Stimulated activated CD8-positive, alpha-beta memory T cell treated with anti-CD3 and anti-CD28 coated beads, Interleukin-7, amount 100 ng/mL, for 24 hours (primary cell): ENCODE results near the gene FUT6.

Experiments
- DNase-seq: peaks from one replicate; pipeline ENCODE4 v3.0.0-alpha.2; 2020; ENCODE audit warnings: low read depth

The FUT6 gene

GRCh38 chr19:5804516-5805461, 34.7 kb downstream of the FUT6 start, which contains the start of gene NRTN:
Gene NRTN (plus strand): TSS chr19:5805067. CDS start chr19:5824166, 19,099 bp downstream.
- DNase-seq: no peak

GRCh38 chr19:5803752-5804515, 35.6 kb downstream of the FUT6 start:
- peak; percentile 84 for DNase-seq

GRCh38 chr19:5803441-5803751, 36.1 kb downstream of the FUT6 start:
- DNase-seq: no peak

GRCh38 chr19:5801796-5802619, 37.5 kb downstream of the FUT6 start:
- DNase-seq: no peak

GRCh38 chr19:5800361-5801270, 38.9 kb downstream of the FUT6 start:
- no peak for DNase-seq

- DNase-seq: no peak
Measured at GRCh38 chr19:5799247-5800241, 40.0 kb downstream of the FUT6 start.

GRCh38 chr19:5798244-5798643, 41.3 kb downstream of the FUT6 start:
- DNase-seq: no peak

- DNase-seq: no peak
Measured at GRCh38 chr19:5795382-5795919, 44.1 kb downstream of the FUT6 start.

GRCh38 chr19:5793188-5793587, 46.3 kb downstream of the FUT6 start:
- DNase-seq: no peak

- no peak for DNase-seq
Measured at GRCh38 chr19:5792224-5792623, 47.3 kb downstream of the FUT6 start.

GRCh38 chr19:5790559-5791520, 48.7 kb downstream of the FUT6 start, which contains the start of gene DUS3L:
Gene DUS3L (minus strand): TSS chr19:5791163. CDS start chr19:5791141, 22 bp downstream.
- peak; percentile 94 for DNase-seq

- no peak for DNase-seq
Measured at GRCh38 chr19:5789886-5790558, 49.5 kb downstream of the FUT6 start.

- no peak for DNase-seq
Measured at GRCh38 chr19:5789351-5789761, 50.1 kb downstream of the FUT6 start.

- no peak for DNase-seq
Measured at GRCh38 chr19:5788422-5788821, 51.1 kb downstream of the FUT6 start.

- no peak for DNase-seq
Measured at GRCh38 chr19:5787409-5788182, 51.9 kb downstream of the FUT6 start.

GRCh38 chr19:5786593-5787408, 52.7 kb downstream of the FUT6 start:
- no peak for DNase-seq
